ENCODE measurements around the gene POU5F1. TPM values are rescaled to one million over a fixed set of nuclear protein-coding genes. Genes with fewer than 3 reads are reported as not detected.
"Not testable (repeated sequence)": the region's sequence is repeated elsewhere in the genome, so short reads cannot be mapped to it uniquely, and the experiment has no call there.

POU5F1 gene
- polyA plus RNA-seq, 1 donor from 2014 or later: not detected

- Histone ChIP-seq H4K20me1 (ENCODE audit: insufficient read depth) (no peaks in the 10 kb centered on the region), H3F3A (ENCODE audit: insufficient read depth, low read length, poor library complexity, severe bottlenecking) (no peaks in the 10 kb centered on the region), H3K36me3 (ENCODE audit: insufficient read depth, low read length) (no peaks in the 10 kb centered on the region), H3K4me3 (ENCODE audit: low read length) (no peak overlapping the region), H3K79me2 (replicated peaks; ENCODE audit: insufficient read depth, low read length) (no peaks in the 10 kb centered on the region), H3K27ac (ENCODE audit: low read length) (no peak overlapping the region), H3K4me2 (ENCODE audit: low read length) (no peak overlapping the region), H2AFZ (ENCODE audit: low read depth, low read length) (no peak overlapping the region), H3K9me3 (ENCODE audit: low read length) (no peaks in the 10 kb centered on the region), H3K9me2 (ENCODE audit: insufficient read depth, low read length) (no peaks in the 10 kb centered on the region), H3K9ac (ENCODE audit: low read length) (no peak overlapping the region), H3K27me3 (ENCODE audit: insufficient read depth, low read depth, low read length) (no peaks in the 10 kb centered on the region)
- TF ChIP-seq, protein P1, sequence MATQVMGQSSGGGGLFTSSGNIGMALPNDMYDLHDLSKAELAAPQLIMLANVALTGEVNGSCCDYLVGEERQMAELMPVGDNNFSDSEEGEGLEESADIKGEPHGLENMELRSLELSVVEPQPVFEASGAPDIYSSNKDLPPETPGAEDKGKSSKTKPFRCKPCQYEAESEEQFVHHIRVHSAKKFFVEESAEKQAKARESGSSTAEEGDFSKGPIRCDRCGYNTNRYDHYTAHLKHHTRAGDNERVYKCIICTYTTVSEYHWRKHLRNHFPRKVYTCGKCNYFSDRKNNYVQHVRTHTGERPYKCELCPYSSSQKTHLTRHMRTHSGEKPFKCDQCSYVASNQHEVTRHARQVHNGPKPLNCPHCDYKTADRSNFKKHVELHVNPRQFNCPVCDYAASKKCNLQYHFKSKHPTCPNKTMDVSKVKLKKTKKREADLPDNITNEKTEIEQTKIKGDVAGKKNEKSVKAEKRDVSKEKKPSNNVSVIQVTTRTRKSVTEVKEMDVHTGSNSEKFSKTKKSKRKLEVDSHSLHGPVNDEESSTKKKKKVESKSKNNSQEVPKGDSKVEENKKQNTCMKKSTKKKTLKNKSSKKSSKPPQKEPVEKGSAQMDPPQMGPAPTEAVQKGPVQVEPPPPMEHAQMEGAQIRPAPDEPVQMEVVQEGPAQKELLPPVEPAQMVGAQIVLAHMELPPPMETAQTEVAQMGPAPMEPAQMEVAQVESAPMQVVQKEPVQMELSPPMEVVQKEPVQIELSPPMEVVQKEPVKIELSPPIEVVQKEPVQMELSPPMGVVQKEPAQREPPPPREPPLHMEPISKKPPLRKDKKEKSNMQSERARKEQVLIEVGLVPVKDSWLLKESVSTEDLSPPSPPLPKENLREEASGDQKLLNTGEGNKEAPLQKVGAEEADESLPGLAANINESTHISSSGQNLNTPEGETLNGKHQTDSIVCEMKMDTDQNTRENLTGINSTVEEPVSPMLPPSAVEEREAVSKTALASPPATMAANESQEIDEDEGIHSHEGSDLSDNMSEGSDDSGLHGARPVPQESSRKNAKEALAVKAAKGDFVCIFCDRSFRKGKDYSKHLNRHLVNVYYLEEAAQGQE (IDR thresholded peaks at IDR 0.05; ENCODE audit: borderline replicate concordance): no peak
- TF ChIP-seq RAD21 (conservative IDR thresholded peaks at IDR 0.05) (no peak), EZH2 (IDR thresholded peaks at IDR 0.05; ENCODE audit: borderline replicate concordance, insufficient read depth, low read length, poor library complexity, severe bottlenecking) (no peak), SMC3 (conservative IDR thresholded peaks at IDR 0.05; ENCODE audit: poor library complexity) (no peak), TAF1 (IDR thresholded peaks at IDR 0.05; ENCODE audit: low read depth) (no peak), EP300 (conservative IDR thresholded peaks at IDR 0.05; ENCODE audit: poor library complexity, severe bottlenecking) (no peak), MXI1 (conservative IDR thresholded peaks at IDR 0.05; ENCODE audit: poor library complexity, severe bottlenecking) (no peak), POLR2AphosphoS5 (IDR thresholded peaks at IDR 0.05) (no peak)
- TF ChIP-seq, protein P2, sequence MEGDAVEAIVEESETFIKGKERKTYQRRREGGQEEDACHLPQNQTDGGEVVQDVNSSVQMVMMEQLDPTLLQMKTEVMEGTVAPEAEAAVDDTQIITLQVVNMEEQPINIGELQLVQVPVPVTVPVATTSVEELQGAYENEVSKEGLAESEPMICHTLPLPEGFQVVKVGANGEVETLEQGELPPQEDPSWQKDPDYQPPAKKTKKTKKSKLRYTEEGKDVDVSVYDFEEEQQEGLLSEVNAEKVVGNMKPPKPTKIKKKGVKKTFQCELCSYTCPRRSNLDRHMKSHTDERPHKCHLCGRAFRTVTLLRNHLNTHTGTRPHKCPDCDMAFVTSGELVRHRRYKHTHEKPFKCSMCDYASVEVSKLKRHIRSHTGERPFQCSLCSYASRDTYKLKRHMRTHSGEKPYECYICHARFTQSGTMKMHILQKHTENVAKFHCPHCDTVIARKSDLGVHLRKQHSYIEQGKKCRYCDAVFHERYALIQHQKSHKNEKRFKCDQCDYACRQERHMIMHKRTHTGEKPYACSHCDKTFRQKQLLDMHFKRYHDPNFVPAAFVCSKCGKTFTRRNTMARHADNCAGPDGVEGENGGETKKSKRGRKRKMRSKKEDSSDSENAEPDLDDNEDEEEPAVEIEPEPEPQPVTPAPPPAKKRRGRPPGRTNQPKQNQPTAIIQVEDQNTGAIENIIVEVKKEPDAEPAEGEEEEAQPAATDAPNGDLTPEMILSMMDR (IDR thresholded peaks at IDR 0.05; ENCODE audit: poor library complexity, severe bottlenecking): no peak
Measured at GRCh38 chr6:31168606-31169005, 1.9 kb downstream of the POU5F1 start.

GRCh38 chr6:31165986-31166385 is 4.5 kb downstream of the POU5F1 start:
- H3K36me3 ChIP-seq (ENCODE audit: insufficient read depth, low read length): no peaks in the 10 kb centered on the region
- H3F3A ChIP-seq (ENCODE audit: insufficient read depth, low read length, poor library complexity, severe bottlenecking): no peaks in the 10 kb centered on the region
- H3K27ac ChIP-seq (ENCODE audit: low read length): no peak overlapping the region
- H2AFZ ChIP-seq (ENCODE audit: low read depth, low read length): no peak overlapping the region
- no peak overlapping the region for H3K4me2 ChIP-seq (ENCODE audit: low read length)
- no peaks in the 10 kb centered on the region for H3K9me2 ChIP-seq (ENCODE audit: insufficient read depth, low read length)
- no peaks in the 10 kb centered on the region for H3K27me3 ChIP-seq (ENCODE audit: insufficient read depth, low read depth, low read length)
- no peaks in the 10 kb centered on the region for H4K20me1 ChIP-seq (ENCODE audit: insufficient read depth)
- TF ChIP-seq, protein P1 (IDR thresholded peaks at IDR 0.05; ENCODE audit: borderline replicate concordance): no peak
- TF ChIP-seq SMC3 (conservative IDR thresholded peaks at IDR 0.05; ENCODE audit: poor library complexity) (no peak), MXI1 (conservative IDR thresholded peaks at IDR 0.05; ENCODE audit: poor library complexity, severe bottlenecking) (no peak)
- no peak overlapping the region for H3K4me3 ChIP-seq (ENCODE audit: low read length)
- H3K79me2 ChIP-seq (replicated peaks; ENCODE audit: insufficient read depth, low read length): no peaks in the 10 kb centered on the region
- H3K9me3 ChIP-seq (ENCODE audit: low read length): no peaks in the 10 kb centered on the region
- no peak overlapping the region for H3K9ac ChIP-seq (ENCODE audit: low read length)

- not testable (repeated sequence) for H3K9me2 ChIP-seq (ENCODE audit: insufficient read depth, low read length); H4K20me1 ChIP-seq (ENCODE audit: insufficient read depth); H3K27me3 ChIP-seq (ENCODE audit: insufficient read depth, low read depth, low read length); H3K79me2 ChIP-seq (replicated peaks; ENCODE audit: insufficient read depth, low read length); H3K4me3 ChIP-seq (ENCODE audit: low read length); H3K9ac ChIP-seq (ENCODE audit: low read length); H2AFZ ChIP-seq (ENCODE audit: low read depth, low read length); H3K9me3 ChIP-seq (ENCODE audit: low read length); H3K36me3 ChIP-seq (ENCODE audit: insufficient read depth, low read length); H3K27ac ChIP-seq (ENCODE audit: low read length); H3K4me2 ChIP-seq (ENCODE audit: low read length); H3F3A ChIP-seq (ENCODE audit: insufficient read depth, low read length, poor library complexity, severe bottlenecking)
Measured at GRCh38 chr6:31165064-31165832, 5.2 kb downstream of the POU5F1 start.

Measured in neural cell (in vitro differentiated cells).